Cardiac fibroblast (primary cell): ENCODE data around the gene OR4C11.

Experiments
- DNase-seq, 2 donors: peaks; one replicate each; pipeline versions ENCODE4 v3.0.0 to v3.0.0-alpha.2; 2010; ENCODE audit warnings: low read depth in 2 of 2
- H3K4me3 ChIP-seq, 2 donors: replicated peaks in 1 of 2; 1 replicate in 1 of 2; 2 replicates in 1 of 2; pipeline ENCODE4 v1.5.1; 2011; ENCODE audit warnings: low read depth in 2 of 2, low read length in 2 of 2, mild to moderate bottlenecking in 2 of 2, moderate library complexity in 1 of 2
- TF ChIP-seq, protein P1 (sequence below): IDR thresholded peaks from one replicate; pipeline ENCODE4 v1.5.1; 2011; ENCODE audit warnings: low read depth, mild to moderate bottlenecking, low read length, inconsistent platforms

The OR4C11 gene, protein sequence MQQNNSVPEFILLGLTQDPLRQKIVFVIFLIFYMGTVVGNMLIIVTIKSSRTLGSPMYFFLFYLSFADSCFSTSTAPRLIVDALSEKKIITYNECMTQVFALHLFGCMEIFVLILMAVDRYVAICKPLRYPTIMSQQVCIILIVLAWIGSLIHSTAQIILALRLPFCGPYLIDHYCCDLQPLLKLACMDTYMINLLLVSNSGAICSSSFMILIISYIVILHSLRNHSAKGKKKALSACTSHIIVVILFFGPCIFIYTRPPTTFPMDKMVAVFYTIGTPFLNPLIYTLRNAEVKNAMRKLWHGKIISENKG

GRCh38 chr11:55607545-55607944 lies at the start of gene OR4C11:
Gene OR4C11 (minus strand): TSS chr11:55607645. CDS start chr11:55604373, 3,272 bp downstream.
- TF ChIP-seq, protein P1, sequence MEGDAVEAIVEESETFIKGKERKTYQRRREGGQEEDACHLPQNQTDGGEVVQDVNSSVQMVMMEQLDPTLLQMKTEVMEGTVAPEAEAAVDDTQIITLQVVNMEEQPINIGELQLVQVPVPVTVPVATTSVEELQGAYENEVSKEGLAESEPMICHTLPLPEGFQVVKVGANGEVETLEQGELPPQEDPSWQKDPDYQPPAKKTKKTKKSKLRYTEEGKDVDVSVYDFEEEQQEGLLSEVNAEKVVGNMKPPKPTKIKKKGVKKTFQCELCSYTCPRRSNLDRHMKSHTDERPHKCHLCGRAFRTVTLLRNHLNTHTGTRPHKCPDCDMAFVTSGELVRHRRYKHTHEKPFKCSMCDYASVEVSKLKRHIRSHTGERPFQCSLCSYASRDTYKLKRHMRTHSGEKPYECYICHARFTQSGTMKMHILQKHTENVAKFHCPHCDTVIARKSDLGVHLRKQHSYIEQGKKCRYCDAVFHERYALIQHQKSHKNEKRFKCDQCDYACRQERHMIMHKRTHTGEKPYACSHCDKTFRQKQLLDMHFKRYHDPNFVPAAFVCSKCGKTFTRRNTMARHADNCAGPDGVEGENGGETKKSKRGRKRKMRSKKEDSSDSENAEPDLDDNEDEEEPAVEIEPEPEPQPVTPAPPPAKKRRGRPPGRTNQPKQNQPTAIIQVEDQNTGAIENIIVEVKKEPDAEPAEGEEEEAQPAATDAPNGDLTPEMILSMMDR = no peak
- no peak for DNase-seq
- H3K4me3 ChIP-seq = no peak within 1 kb of the TSS

DNA sequence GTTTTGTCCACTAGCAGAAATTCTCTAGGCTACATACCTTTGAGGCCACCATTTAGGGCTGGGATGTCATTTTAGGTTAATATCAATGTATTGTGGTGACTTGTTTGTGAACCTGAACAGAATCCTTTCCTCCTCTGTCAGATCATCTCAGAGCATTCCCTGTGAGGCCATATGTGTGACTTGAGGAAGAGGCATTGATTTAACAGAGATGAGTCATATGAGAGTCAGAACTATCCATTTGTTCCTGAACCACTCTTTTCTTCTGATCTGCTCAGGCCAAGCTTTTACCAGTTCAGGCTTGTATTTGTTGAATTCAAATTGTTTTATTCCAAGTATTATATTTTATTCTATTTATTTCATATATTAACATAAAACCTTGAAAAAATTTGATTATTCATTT lies 47.7 kb upstream of the OR4C11 start:
- TF ChIP-seq, protein P1 = no peak
- no peak overlapping the region for H3K4me3 ChIP-seq
- no peak for DNase-seq

- no peak for DNase-seq
- TF ChIP-seq, protein P1 = no peak
- no peak overlapping the region for H3K4me3 ChIP-seq
Observed at GRCh38 chr11:55652560-55652959, 45.1 kb upstream of the OR4C11 start.

DNA sequence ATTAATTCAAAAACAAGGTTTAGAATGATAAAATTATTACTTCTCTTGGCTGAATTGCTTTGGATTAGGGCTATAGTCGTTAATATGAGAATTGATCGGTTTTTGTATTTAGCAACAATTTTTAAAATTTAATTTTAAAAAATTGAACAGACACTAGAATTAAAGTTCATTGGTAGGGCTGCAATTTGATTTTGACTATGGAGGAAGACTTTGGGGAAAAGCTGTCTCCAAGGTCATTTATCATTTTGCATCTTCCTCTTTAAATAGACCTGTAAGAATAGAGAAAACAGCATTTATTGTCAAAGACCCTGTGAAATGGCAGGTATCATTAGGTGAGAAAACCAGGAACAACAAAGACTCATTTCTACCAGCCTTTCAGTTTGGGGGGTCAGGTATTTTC lies 40.6 kb upstream of the OR4C11 start, which contains the start of gene OR4S2:
Gene OR4S2, plus strand, starts transcription at position 301 of the 400 bp plus-strand sequence. CDS start 2,577 bp downstream, outside the sequence.
- DNase-seq = no peak
- TF ChIP-seq, protein P1 = no peak

DNA sequence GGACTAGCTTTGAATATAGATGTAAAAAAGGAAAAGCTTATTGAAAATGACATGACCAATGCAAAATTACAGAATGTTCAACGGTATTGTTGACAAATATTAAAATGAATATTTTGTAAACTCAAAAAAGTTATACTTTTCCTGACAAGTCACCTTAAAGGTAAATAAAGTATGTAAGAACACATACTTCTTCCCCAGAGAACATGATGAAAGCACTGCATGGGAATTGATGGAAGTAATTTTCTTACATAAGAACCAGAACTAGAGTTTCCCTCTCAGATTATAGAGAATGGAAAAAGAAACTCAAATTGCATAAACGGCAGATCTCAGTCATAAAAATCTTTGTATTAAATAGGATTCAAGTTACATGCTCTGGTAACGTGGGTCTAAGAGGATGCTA lies 27.4 kb upstream of the OR4C11 start, which contains the start of gene OR4P4:
Gene OR4P4, plus strand, starts transcription at position 301 of the 400 bp plus-strand sequence.
- H3K4me3 ChIP-seq = no peak within 1 kb of the TSS
- no peak for DNase-seq
- TF ChIP-seq, protein P1 = no peak

More for the DNA sequence above, 40.6 kb upstream of the OR4C11 start, which contains the start of gene OR4S2:
- H3K4me3 ChIP-seq = no peak within 1 kb of the TSS

GRCh38 chr11:55624531-55624930 lies 17.1 kb upstream of the OR4C11 start:
- TF ChIP-seq, protein P1 = no peak
- H3K4me3 ChIP-seq = no peak overlapping the region
- no peak for DNase-seq

- TF ChIP-seq, protein P1 = no peak
- no peak overlapping the region for H3K4me3 ChIP-seq
- no peak for DNase-seq
Observed at GRCh38 chr11:55572548-55572947, 34.9 kb downstream of the OR4C11 start.
